ENCODE results near the gene ABCD3.

GRCh38 chr1:94537254-94537653 lies 119.1 kb downstream of the ABCD3 start:
- TF ChIP-seq, protein P1, sequence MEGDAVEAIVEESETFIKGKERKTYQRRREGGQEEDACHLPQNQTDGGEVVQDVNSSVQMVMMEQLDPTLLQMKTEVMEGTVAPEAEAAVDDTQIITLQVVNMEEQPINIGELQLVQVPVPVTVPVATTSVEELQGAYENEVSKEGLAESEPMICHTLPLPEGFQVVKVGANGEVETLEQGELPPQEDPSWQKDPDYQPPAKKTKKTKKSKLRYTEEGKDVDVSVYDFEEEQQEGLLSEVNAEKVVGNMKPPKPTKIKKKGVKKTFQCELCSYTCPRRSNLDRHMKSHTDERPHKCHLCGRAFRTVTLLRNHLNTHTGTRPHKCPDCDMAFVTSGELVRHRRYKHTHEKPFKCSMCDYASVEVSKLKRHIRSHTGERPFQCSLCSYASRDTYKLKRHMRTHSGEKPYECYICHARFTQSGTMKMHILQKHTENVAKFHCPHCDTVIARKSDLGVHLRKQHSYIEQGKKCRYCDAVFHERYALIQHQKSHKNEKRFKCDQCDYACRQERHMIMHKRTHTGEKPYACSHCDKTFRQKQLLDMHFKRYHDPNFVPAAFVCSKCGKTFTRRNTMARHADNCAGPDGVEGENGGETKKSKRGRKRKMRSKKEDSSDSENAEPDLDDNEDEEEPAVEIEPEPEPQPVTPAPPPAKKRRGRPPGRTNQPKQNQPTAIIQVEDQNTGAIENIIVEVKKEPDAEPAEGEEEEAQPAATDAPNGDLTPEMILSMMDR (IDR thresholded peaks at IDR 0.05) = no peak
- TF ChIP-seq RAD21 (IDR thresholded peaks at IDR 0.05; ENCODE audit: low read length) (no peak), JUND (IDR thresholded peaks at IDR 0.05) (no peak), USF1 (IDR thresholded peaks at IDR 0.05; ENCODE audit: borderline replicate concordance, low read depth) (no peak), NFIC (IDR thresholded peaks at IDR 0.05; ENCODE audit: borderline replicate concordance) (no peak), SMC3 (IDR thresholded peaks at IDR 0.05; ENCODE audit: low read depth, low read length) (no peak), REST (IDR thresholded peaks at IDR 0.05; ENCODE audit: low read depth, low read length) (no peak), FOXJ3 (CRISPR knock-in tag; IDR thresholded peaks at IDR 0.05) (no peak), TCF12 (IDR thresholded peaks at IDR 0.05) (no peak), ELF1 (IDR thresholded peaks at IDR 0.05) (no peak), POLR2AphosphoS5 (IDR thresholded peaks at IDR 0.05; ENCODE audit: low read depth, low read length) (no peak)
- TF ChIP-seq, protein P2, sequence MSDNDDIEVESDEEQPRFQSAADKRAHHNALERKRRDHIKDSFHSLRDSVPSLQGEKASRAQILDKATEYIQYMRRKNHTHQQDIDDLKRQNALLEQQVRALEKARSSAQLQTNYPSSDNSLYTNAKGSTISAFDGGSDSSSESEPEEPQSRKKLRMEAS (IDR thresholded peaks at IDR 0.05; ENCODE audit: low read depth) = no peak
- TF ChIP-seq, protein P3, sequence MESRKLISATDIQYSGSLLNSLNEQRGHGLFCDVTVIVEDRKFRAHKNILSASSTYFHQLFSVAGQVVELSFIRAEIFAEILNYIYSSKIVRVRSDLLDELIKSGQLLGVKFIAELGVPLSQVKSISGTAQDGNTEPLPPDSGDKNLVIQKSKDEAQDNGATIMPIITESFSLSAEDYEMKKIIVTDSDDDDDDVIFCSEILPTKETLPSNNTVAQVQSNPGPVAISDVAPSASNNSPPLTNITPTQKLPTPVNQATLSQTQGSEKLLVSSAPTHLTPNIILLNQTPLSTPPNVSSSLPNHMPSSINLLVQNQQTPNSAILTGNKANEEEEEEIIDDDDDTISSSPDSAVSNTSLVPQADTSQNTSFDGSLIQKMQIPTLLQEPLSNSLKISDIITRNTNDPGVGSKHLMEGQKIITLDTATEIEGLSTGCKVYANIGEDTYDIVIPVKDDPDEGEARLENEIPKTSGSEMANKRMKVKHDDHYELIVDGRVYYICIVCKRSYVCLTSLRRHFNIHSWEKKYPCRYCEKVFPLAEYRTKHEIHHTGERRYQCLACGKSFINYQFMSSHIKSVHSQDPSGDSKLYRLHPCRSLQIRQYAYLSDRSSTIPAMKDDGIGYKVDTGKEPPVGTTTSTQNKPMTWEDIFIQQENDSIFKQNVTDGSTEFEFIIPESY (IDR thresholded peaks at IDR 0.05; ENCODE audit: borderline replicate concordance, low read depth) = no peak
- TF ChIP-seq, protein P4, sequence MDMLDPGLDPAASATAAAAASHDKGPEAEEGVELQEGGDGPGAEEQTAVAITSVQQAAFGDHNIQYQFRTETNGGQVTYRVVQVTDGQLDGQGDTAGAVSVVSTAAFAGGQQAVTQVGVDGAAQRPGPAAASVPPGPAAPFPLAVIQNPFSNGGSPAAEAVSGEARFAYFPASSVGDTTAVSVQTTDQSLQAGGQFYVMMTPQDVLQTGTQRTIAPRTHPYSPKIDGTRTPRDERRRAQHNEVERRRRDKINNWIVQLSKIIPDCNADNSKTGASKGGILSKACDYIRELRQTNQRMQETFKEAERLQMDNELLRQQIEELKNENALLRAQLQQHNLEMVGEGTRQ (IDR thresholded peaks at IDR 0.05; ENCODE audit: borderline replicate concordance, low read depth, low read length) = no peak
